ENCODE results near the gene SLCO1B1. TPM values are rescaled to one million over a fixed set of nuclear protein-coding genes. Genes with fewer than 3 reads are reported as not detected.
"Not testable (repeated sequence)": the region's sequence is repeated elsewhere in the genome, so short reads cannot be mapped to it uniquely, and the experiment has no call there.

SLCO1B1 gene
- total and polyA plus RNA-seq, 12 donors, result 0.28 TPM; not detected in 11

DNA sequence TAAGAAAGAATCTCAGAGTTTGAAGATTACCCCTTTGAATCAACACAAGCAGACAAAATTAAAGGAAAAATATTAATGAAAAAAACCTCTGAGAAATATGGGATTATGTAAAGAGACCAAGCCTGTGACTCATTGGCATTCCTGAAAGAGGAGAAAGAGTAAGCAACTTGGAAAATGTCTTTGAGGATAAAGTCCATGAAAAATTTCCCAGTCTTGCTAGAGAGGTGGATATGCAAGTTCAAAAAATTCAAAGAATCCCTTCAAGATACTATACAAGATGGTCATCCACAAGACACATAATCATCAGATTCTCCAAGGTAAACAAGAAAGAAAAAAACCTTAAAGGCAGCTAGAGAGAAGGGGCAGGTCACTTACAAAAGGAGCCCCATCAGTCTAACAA is 13.3 kb downstream of the SLCO1B1 start:
- TF ChIP-seq CTCF (IDR thresholded peaks at IDR 0.05), result no peak
- H3K36me3 ChIP-seq, result no peaks in the 10 kb centered on the region
- ATAC-seq (no peak), DNase-seq (no peak)
- no peaks in the 10 kb centered on the region for H3K4me1 ChIP-seq
- H3K27ac ChIP-seq, result no peak overlapping the region
- peaks cover 0 to 39% (median 2%) of the 10 kb centered on the region in 11 donors for H3K9me3 ChIP-seq
- no peaks in the 10 kb centered on the region for H3K27me3 ChIP-seq
- intact Hi-C loops (cut with DNase I), result no loop called here
- no peak overlapping the region for H3K4me3 ChIP-seq

GRCh38 chr12:21149861-21150260 is 18.9 kb downstream of the SLCO1B1 start:
- H3K9me3 ChIP-seq, result peaks cover 0 to 31% (median 2%) of the 10 kb centered on the region in 11 donors
- intact Hi-C loops (cut with DNase I); H3K4me1 ChIP-seq; H3K27ac ChIP-seq; H3K27me3 ChIP-seq; H3K4me3 ChIP-seq; ATAC-seq; DNase-seq; H3K36me3 ChIP-seq: not testable (repeated sequence)
- 63 to 70% methylated on average over 5 of the region's 5 CpGs for whole genome bisulfite sequencing, 2 donors

DNA sequence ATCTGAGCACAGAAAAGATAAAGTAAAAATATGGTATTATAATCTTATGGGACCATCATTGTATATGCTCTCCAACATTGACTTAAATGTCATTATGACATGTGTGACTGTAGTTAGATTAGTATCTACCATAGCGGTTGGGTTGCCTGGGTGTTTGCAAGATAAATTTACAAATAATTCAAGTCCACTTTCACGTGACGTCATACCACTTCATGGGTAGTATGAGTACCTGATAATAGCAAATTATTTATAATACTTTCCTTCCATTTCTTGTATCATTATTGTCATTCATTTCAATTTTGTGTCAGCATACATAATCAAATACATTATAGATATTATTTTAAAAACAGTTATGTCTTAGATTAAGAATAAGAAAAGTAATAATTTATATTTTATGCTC is 20.2 kb downstream of the SLCO1B1 start:
- Histone ChIP-seq H3K4me1 (no peaks in the 10 kb centered on the region), H3K9me3 (peaks cover 0 to 20% (median 0%) of the 10 kb centered on the region in 11 donors), H3K27ac (no peak overlapping the region), H3K36me3 (no peaks in the 10 kb centered on the region), H3K27me3 (no peaks in the 10 kb centered on the region), H3K4me3 (no peak overlapping the region)
- 81 to 88% methylated on average over 3 of the region's 3 CpGs for WGBS, 2 donors
- no peak for ATAC-seq
- intact Hi-C loops (cut with DNase I), result no loop called here
- no peak for TF ChIP-seq CTCF (IDR thresholded peaks at IDR 0.05)
- no peak for DNase-seq

GRCh38 chr12:21155522-21156351 is 24.7 kb downstream of the SLCO1B1 start:
- no peak overlapping the region for H3K4me3 ChIP-seq
- H3K27ac ChIP-seq, result no peak overlapping the region
- no peaks in the 10 kb centered on the region for H3K27me3 ChIP-seq
- intact Hi-C loops (cut with DNase I), result no loop called here
- H3K36me3 ChIP-seq, result no peaks in the 10 kb centered on the region
- no peaks in the 10 kb centered on the region for H3K4me1 ChIP-seq
- no peak for DNase-seq
- ATAC-seq, result no peak
- 71 to 72% methylated on average over 3 of the region's 3 CpGs for WGBS, 2 donors
- TF ChIP-seq CTCF (IDR thresholded peaks at IDR 0.05), result no peak
- peaks cover 0 to 12% (median 0%) of the 10 kb centered on the region in 11 donors for H3K9me3 ChIP-seq

DNA sequence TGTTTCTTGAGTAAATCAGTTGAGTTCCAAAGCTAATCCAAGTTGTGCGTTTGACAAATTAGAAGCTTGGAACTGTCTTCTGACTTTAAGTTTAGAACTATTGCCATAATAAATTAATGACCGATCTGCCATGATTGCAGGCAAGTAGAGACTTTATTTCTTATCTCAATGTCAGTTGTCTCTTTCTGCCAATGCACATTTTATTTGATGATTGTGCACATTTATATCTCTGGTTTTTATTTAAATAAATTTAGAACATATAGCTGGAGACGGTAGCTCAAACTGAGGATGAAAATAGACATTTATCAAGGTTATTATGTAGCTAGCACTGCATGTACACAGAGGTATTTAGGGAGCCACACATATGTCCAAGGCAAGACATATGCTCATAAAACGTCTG is 34.1 kb downstream of the SLCO1B1 start:
- ATAC-seq, result no peak
- intact Hi-C loops (cut with DNase I), result no loop called here
- Histone ChIP-seq H3K4me1 (no peaks in the 10 kb centered on the region), H3K27ac (no peak overlapping the region), H3K4me3 (no peak overlapping the region), H3K36me3 (no peaks in the 10 kb centered on the region), H3K9me3 (peaks cover 0 to 26% (median 5%) of the 10 kb centered on the region in 11 donors), H3K27me3 (no peaks in the 10 kb centered on the region)
- TF ChIP-seq CTCF (IDR thresholded peaks at IDR 0.05), result no peak
- 68 to 73% methylated on average over 4 of the region's 4 CpGs for WGBS, 2 donors
- DNase-seq, result no peak
